CD4-positive, alpha-beta memory T cell (primary cell): Measurements from ENCODE around the gene C2orf49. TPM values are rescaled to one million over a fixed set of nuclear protein-coding genes. Genes with fewer than 3 reads are reported as not detected.

ENCODE experiments used
- CTCF ChIA-PET: fragments of 350-600 bp; sonication (Branson Sonifier 250); formaldehyde crosslinking; loops from one replicate; lab custom pipeline; 2021; ENCODE audit warnings: inconsistent platforms; ENCODE audit not compliant: partially characterized antibody; lab: Charles Lee
- POLR2A ChIA-PET: fragments of 350-600 bp; sonication (Branson Sonifier 250); formaldehyde crosslinking; loops from one replicate; lab custom pipeline; 2021; ENCODE audit not compliant: partially characterized antibody; lab: Charles Lee
- DNase-seq, 5 donors: peaks; one replicate each; pipeline versions ENCODE4 v3.0.0 to v3.0.0-alpha.2; 2020 to 2022; ENCODE audit warnings: mixed read lengths in 1 of 5
- H3K27ac ChIP-seq: one replicate; pipeline ENCODE4 v1.7.0; 2013; ENCODE audit warnings: low read depth, low read length
- H3K27me3 ChIP-seq: 2 replicates; pipeline ENCODE4 v1.7.0; 2013; ENCODE audit warnings: mild to moderate bottlenecking, low read length, moderate library complexity; ENCODE audit not compliant: insufficient read depth
- H3K36me3 ChIP-seq: 2 replicates; pipeline ENCODE4 v1.7.0; 2013; ENCODE audit warnings: mild to moderate bottlenecking, low read length, moderate library complexity; ENCODE audit not compliant: insufficient read depth
- H3K4me1 ChIP-seq: 2 replicates; pipeline ENCODE4 v1.7.0; 2013; ENCODE audit warnings: mild to moderate bottlenecking, low read length, moderate library complexity; ENCODE audit not compliant: insufficient read depth
- H3K4me3 ChIP-seq, 2 donors: one replicate each; pipeline ENCODE4 v1.7.0; 2013; ENCODE audit warnings: low read length in 2 of 2, mild to moderate bottlenecking in 1 of 2
- H3K9me3 ChIP-seq, 2 donors: one replicate each; pipeline ENCODE4 v1.7.0; 2013; ENCODE audit warnings: low read length in 2 of 2, control low read depth in 1 of 2; ENCODE audit not compliant: control insufficient read depth in 1 of 2
- H3K27ac Mint-ChIP-seq, 7 donors: one replicate each; pipeline ENCODE4 v1.8.0; 2020 to 2021; ENCODE audit warnings: mixed read lengths in 7 of 7, mild to moderate bottlenecking in 6 of 7, inconsistent platforms in 3 of 7, moderate library complexity in 3 of 7
- H3K27me3 Mint-ChIP-seq, 2 donors: one replicate each; pipeline ENCODE4 v1.8.0; 2020 to 2021; ENCODE audit warnings: mixed read lengths in 2 of 2
- H3K36me3 Mint-ChIP-seq, 2 donors: one replicate each; pipeline ENCODE4 v1.8.0; 2020 to 2021; ENCODE audit warnings: mixed read lengths in 2 of 2, inconsistent platforms in 1 of 2, mild to moderate bottlenecking in 1 of 2
- H3K4me1 Mint-ChIP-seq, 4 donors: one replicate each; pipeline ENCODE4 v1.8.0; 2020 to 2021; ENCODE audit warnings: mixed read lengths in 4 of 4, mild to moderate bottlenecking in 1 of 4
- H3K4me3 Mint-ChIP-seq, 8 donors: one replicate each; pipeline ENCODE4 v1.8.0; 2020 to 2021; ENCODE audit warnings: mixed read lengths in 8 of 8, mild to moderate bottlenecking in 7 of 8, moderate library complexity in 6 of 8, inconsistent platforms in 3 of 8
- H3K9me3 Mint-ChIP-seq, 8 donors: one replicate each; pipeline ENCODE4 v1.8.0; 2020 to 2021; ENCODE audit warnings: mixed read lengths in 8 of 8, mild to moderate bottlenecking in 5 of 8, inconsistent platforms in 3 of 8, moderate library complexity in 1 of 8
- intact Hi-C: fragments of 100-400 bp; cut with micrococcal nuclease; formaldehyde crosslinking; loops from one replicate; pipeline ENCODE4 v1.15.1; 2023
- polyA plus RNA-seq, 2 donors: library from polyadenylated mRNA; unstranded; fragments of 300-500 nt; fragmentation: Illumina TruSeq; gene quantifications; one replicate each; pipeline ENCODE4 v1.2.3, GENCODE V29; 2021
- total RNA-seq, 2 experiments: library from RNA; stranded (reverse); gene quantifications; one replicate each; pipeline ENCODE4 v1.2.3, GENCODE V29; 2021

The C2orf49 gene
- total and polyA plus RNA-seq, 4 experiments from 2014 or later, result 8.7 to 29.9 (median 20.2) TPM

GRCh38 chr2:105369777-105370690 lies 32.7 kb downstream of the C2orf49 start:
- Histone ChIP-seq H3K27me3 (no peaks in the 10 kb centered on the region), H3K27ac (no peak overlapping the region), H3K4me3 (no peak overlapping the region), H3K9me3 (no peaks in the 10 kb centered on the region), H3K4me1 (peaks cover 27% of the 10 kb centered on the region), H3K36me3 (no peaks in the 10 kb centered on the region)
- intact Hi-C loops, result loop anchor here (1.0 to 2.0 kb wide), 4 partner anchors 151 to 1212 kb away; no protein-coding TSS in a partner anchor
- Mint-ChIP-seq H3K4me3 (peak overlapping the region in 7 of 8 donors; percentile 0 to 65 (median 16)), H3K9me3 (no peaks in the 10 kb centered on the region), H3K36me3 (no peaks in the 10 kb centered on the region), H3K27ac (peak overlapping the region in 5 of 7 donors; percentile 14 to 68 (median 25)), H3K4me1 (peaks cover 15 to 27% (median 25%) of the 10 kb centered on the region in 4 donors), H3K27me3 (no peaks in the 10 kb centered on the region)
- DNase-seq, result peak; percentile 77 to 85 (median 82)
- CTCF ChIA-PET, result interaction anchor here (0.6 to 6.2 kb wide), 13 partner anchors 15 to 1173 kb away, joined by 3 to 77 read pairs (median 3); no protein-coding TSS in a partner anchor
- POLR2A ChIA-PET, result no interaction called here

- Histone ChIP-seq H3K27ac (no peak overlapping the region), H3K9me3 (no peaks in the 10 kb centered on the region), H3K36me3 (no peaks in the 10 kb centered on the region), H3K4me3 (no peak overlapping the region), H3K27me3 (no peaks in the 10 kb centered on the region), H3K4me1 (peaks cover 27% of the 10 kb centered on the region)
- Mint-ChIP-seq H3K27ac (no peak overlapping the region), H3K27me3 (no peaks in the 10 kb centered on the region), H3K9me3 (no peaks in the 10 kb centered on the region), H3K36me3 (no peaks in the 10 kb centered on the region), H3K4me3 (no peak overlapping the region), H3K4me1 (peaks cover 15 to 27% (median 25%) of the 10 kb centered on the region in 4 donors)
- DNase-seq, result no peak
- intact Hi-C loops, result no loop called here
- ChIA-PET POLR2A (no interaction called here), CTCF (interaction anchor here (1.3 to 6.2 kb wide), 3 partner anchors 30 to 173 kb away, joined by 3 to 57 read pairs (median 5); no protein-coding TSS in a partner anchor)
Observed at GRCh38 chr2:105371156-105371555, 33.8 kb downstream of the C2orf49 start.

GRCh38 chr2:105371810-105372209 lies 34.5 kb downstream of the C2orf49 start:
- POLR2A ChIA-PET, result no interaction called here
- Histone ChIP-seq H3K27ac (no peak overlapping the region), H3K4me3 (no peak overlapping the region), H3K4me1 (peaks cover 27% of the 10 kb centered on the region), H3K36me3 (no peaks in the 10 kb centered on the region), H3K27me3 (no peaks in the 10 kb centered on the region), H3K9me3 (no peaks in the 10 kb centered on the region)
- H3K4me1 Mint-ChIP-seq, result peaks cover 15 to 27% (median 25%) of the 10 kb centered on the region in 4 donors
- peak overlapping the region in 1 of 7 donors; percentile 21 for H3K27ac Mint-ChIP-seq
- no peaks in the 10 kb centered on the region for H3K27me3 Mint-ChIP-seq
- H3K36me3 Mint-ChIP-seq, result no peaks in the 10 kb centered on the region
- intact Hi-C loops, result no loop called here
- DNase-seq, result no peak
- H3K4me3 Mint-ChIP-seq, result no peak overlapping the region
- no peaks in the 10 kb centered on the region for H3K9me3 Mint-ChIP-seq
- CTCF ChIA-PET, result interaction anchor here (6.2 kb wide), 1 partner anchor 148 kb away, joined by 57 read pairs; no protein-coding TSS in a partner anchor

- no peaks in the 10 kb centered on the region for H3K36me3 Mint-ChIP-seq
- H3K4me3 ChIP-seq, result no peak overlapping the region
- CTCF ChIA-PET, result interaction anchor here (6.2 kb wide), 1 partner anchor 146 kb away, joined by 57 read pairs; no protein-coding TSS in a partner anchor
Observed at GRCh38 chr2:105373344-105373781, 36.0 kb downstream of the C2orf49 start.

GRCh38 chr2:105373895-105374401 lies 36.6 kb downstream of the C2orf49 start:
- intact Hi-C loops, result no loop called here
- H3K4me3 Mint-ChIP-seq, result peak overlapping the region; percentile 69 to 89 (median 79)
- CTCF ChIA-PET, result interaction anchor here (6.2 kb wide), 1 partner anchor 146 kb away, joined by 57 read pairs; no protein-coding TSS in a partner anchor
- H3K9me3 Mint-ChIP-seq, result no peaks in the 10 kb centered on the region
- peaks cover 14 to 27% (median 25%) of the 10 kb centered on the region in 4 donors for H3K4me1 Mint-ChIP-seq
- no peak overlapping the region for H3K4me3 ChIP-seq
- peaks cover 27% of the 10 kb centered on the region for H3K4me1 ChIP-seq
- H3K27ac Mint-ChIP-seq, result peak overlapping the region; percentile 35 to 95 (median 83)
- H3K27ac ChIP-seq, result no peak overlapping the region
- no peaks in the 10 kb centered on the region for H3K27me3 Mint-ChIP-seq
- POLR2A ChIA-PET, result no interaction called here
- no peaks in the 10 kb centered on the region for H3K9me3 ChIP-seq
- H3K36me3 Mint-ChIP-seq, result no peaks in the 10 kb centered on the region
- DNase-seq, result peak; percentile 22 to 52 (median 38)
- no peaks in the 10 kb centered on the region for H3K36me3 ChIP-seq
- H3K27me3 ChIP-seq, result no peaks in the 10 kb centered on the region

More at GRCh38 chr2:105373344-105373781, 36.0 kb downstream of the C2orf49 start:
- H3K9me3 ChIP-seq, result no peaks in the 10 kb centered on the region
- DNase-seq, result no peak
- Mint-ChIP-seq H3K4me3 (peak overlapping the region in 2 of 8 donors; percentile 79), H3K9me3 (no peaks in the 10 kb centered on the region), H3K27me3 (no peaks in the 10 kb centered on the region), H3K27ac (peak overlapping the region in 5 of 7 donors; percentile 43 to 84 (median 67)), H3K4me1 (peaks cover 15 to 27% (median 25%) of the 10 kb centered on the region in 4 donors)
- intact Hi-C loops, result no loop called here
- peaks cover 27% of the 10 kb centered on the region for H3K4me1 ChIP-seq
- no peak overlapping the region for H3K27ac ChIP-seq
- no peaks in the 10 kb centered on the region for H3K36me3 ChIP-seq
- H3K27me3 ChIP-seq, result no peaks in the 10 kb centered on the region
- POLR2A ChIA-PET, result no interaction called here

- no peaks in the 10 kb centered on the region for H3K9me3 Mint-ChIP-seq
- no peak overlapping the region for H3K27ac ChIP-seq
- no peak for DNase-seq
- no peaks in the 10 kb centered on the region for H3K27me3 ChIP-seq
- peaks cover 20% of the 10 kb centered on the region for H3K4me1 ChIP-seq
- peaks cover 9 to 21% (median 19%) of the 10 kb centered on the region in 4 donors for H3K4me1 Mint-ChIP-seq
- POLR2A ChIA-PET, result no interaction called here
- no peaks in the 10 kb centered on the region for H3K27me3 Mint-ChIP-seq
- H3K36me3 ChIP-seq, result no peaks in the 10 kb centered on the region
- H3K27ac Mint-ChIP-seq, result peak overlapping the region in 3 of 7 donors; percentile 35 to 38 (median 37)
- no peak overlapping the region for H3K4me3 ChIP-seq
- H3K9me3 ChIP-seq, result no peaks in the 10 kb centered on the region
- no peak overlapping the region for H3K4me3 Mint-ChIP-seq
- intact Hi-C loops, result no loop called here
- no peaks in the 10 kb centered on the region for H3K36me3 Mint-ChIP-seq
- CTCF ChIA-PET, result interaction anchor here (1.3 to 6.2 kb wide), 2 partner anchors 8 to 144 kb away, joined by 4 to 57 read pairs; no protein-coding TSS in a partner anchor
Observed at GRCh38 chr2:105375001-105375561, 37.7 kb downstream of the C2orf49 start.
